Stomach smooth muscle (tissue), 2 donors: ENCODE results near the gene UGT2A2.

Experiments
- H3K27ac ChIP-seq: one replicate; pipeline ENCODE4 v1.7.0; 2013; ENCODE audit warnings: mild to moderate bottlenecking, low read length, inconsistent platforms
- H3K27me3 ChIP-seq, 2 donors: one replicate each; pipeline ENCODE4 v1.7.0; 2013; ENCODE audit warnings: low read length in 2 of 2; ENCODE audit not compliant: insufficient read depth in 2 of 2, control insufficient read depth in 1 of 2
- H3K36me3 ChIP-seq, 2 donors: one replicate each; pipeline ENCODE4 v1.7.0; 2013; ENCODE audit warnings: low read length in 2 of 2; ENCODE audit not compliant: control insufficient read depth in 2 of 2, insufficient read depth in 2 of 2
- H3K4me1 ChIP-seq: one replicate; pipeline ENCODE4 v1.7.0; 2013; ENCODE audit warnings: low read length; ENCODE audit not compliant: control insufficient read depth, insufficient read depth
- H3K4me3 ChIP-seq, 2 donors: one replicate each; pipeline ENCODE4 v1.7.0; 2013; ENCODE audit warnings: low read length in 2 of 2
- H3K9ac ChIP-seq, 2 donors: one replicate each; pipeline ENCODE4 v1.7.0; 2013; ENCODE audit warnings: low read length in 2 of 2, mild to moderate bottlenecking in 1 of 2
- H3K9me3 ChIP-seq, 2 donors: one replicate each; pipeline ENCODE4 v1.7.0; 2013; ENCODE audit warnings: low read length in 2 of 2; ENCODE audit not compliant: control insufficient read depth in 2 of 2
- donor health status: healthy.
- donor health status: Pancreatic carcinoma.

UGT2A2 gene

GRCh38 chr4:69642961-69643360 lies 3.5 kb upstream of the UGT2A2 start:
- H3K27ac ChIP-seq: no peak overlapping the region
- H3K4me3 ChIP-seq: no peak overlapping the region
- H3K9ac ChIP-seq: no peak overlapping the region
- no peaks in the 10 kb centered on the region for H3K36me3 ChIP-seq
- no peaks in the 10 kb centered on the region for H3K27me3 ChIP-seq
- H3K9me3 ChIP-seq: no peaks in the 10 kb centered on the region
- H3K4me1 ChIP-seq: no peaks in the 10 kb centered on the region

GRCh38 chr4:69640289-69640688 lies 847 bp upstream of the UGT2A2 start:
- no peak overlapping the region for H3K9ac ChIP-seq
- no peak overlapping the region for H3K4me3 ChIP-seq
- H3K27me3 ChIP-seq: no peaks in the 10 kb centered on the region
- H3K36me3 ChIP-seq: no peaks in the 10 kb centered on the region
- H3K9me3 ChIP-seq: no peaks in the 10 kb centered on the region
- no peak overlapping the region for H3K27ac ChIP-seq
- no peaks in the 10 kb centered on the region for H3K4me1 ChIP-seq

DNA sequence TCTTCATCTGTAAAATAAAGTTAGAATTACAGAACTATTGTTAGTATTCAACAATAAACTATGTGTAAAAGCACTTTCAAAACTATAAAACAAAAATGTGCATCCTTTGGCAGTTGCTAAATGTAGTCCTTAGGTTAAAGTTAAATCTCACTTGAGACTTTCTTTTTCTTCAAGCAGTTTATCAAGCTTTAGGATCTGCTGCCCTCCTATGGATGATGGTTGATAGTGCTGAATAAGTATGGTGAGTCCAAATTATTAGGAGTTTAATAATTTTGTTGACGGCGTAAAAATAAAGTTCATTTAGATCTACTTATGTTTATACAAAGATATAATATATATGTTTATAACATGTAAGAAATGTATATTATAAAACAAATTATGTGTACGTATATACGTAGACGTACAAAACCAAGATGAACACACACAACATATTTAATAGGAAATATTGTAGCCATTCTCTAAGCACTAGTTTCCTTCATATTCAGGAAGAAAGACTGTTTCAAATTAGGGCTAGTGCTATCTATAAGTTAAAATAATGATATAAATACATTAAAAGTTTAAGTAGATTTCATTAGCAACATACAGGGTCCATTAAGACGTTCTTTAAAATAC lies 22.3 kb downstream of the UGT2A2 start:
- no peaks in the 10 kb centered on the region for H3K27me3 ChIP-seq
- H3K9ac ChIP-seq: no peak overlapping the region
- H3K36me3 ChIP-seq: no peaks in the 10 kb centered on the region
- H3K9me3 ChIP-seq: no peaks in the 10 kb centered on the region
- H3K4me3 ChIP-seq: no peak overlapping the region
- H3K27ac ChIP-seq: no peak overlapping the region
- H3K4me1 ChIP-seq: no peaks in the 10 kb centered on the region

- H3K4me3 ChIP-seq: no peak overlapping the region
- H3K36me3 ChIP-seq: no peaks in the 10 kb centered on the region
- no peaks in the 10 kb centered on the region for H3K9me3 ChIP-seq
- H3K27ac ChIP-seq: no peak overlapping the region
- no peak overlapping the region for H3K9ac ChIP-seq
- H3K27me3 ChIP-seq: no peaks in the 10 kb centered on the region
- no peaks in the 10 kb centered on the region for H3K4me1 ChIP-seq
Observed at GRCh38 chr4:69610484-69610883, 29.0 kb downstream of the UGT2A2 start.

- Histone ChIP-seq H3K27ac (no peak overlapping the region), H3K27me3 (no peaks in the 10 kb centered on the region), H3K4me1 (no peaks in the 10 kb centered on the region), H3K9ac (no peak overlapping the region), H3K36me3 (no peaks in the 10 kb centered on the region), H3K9me3 (no peaks in the 10 kb centered on the region), H3K4me3 (no peak overlapping the region)
Observed at GRCh38 chr4:69601065-69601464, 38.4 kb downstream of the UGT2A2 start.

GRCh38 chr4:69600013-69600412 lies 39.4 kb downstream of the UGT2A2 start:
- H3K36me3 ChIP-seq: no peaks in the 10 kb centered on the region

GRCh38 chr4:69594382-69594781 lies 45.1 kb downstream of the UGT2A2 start:
- H3K9ac ChIP-seq: no peak overlapping the region
- H3K4me1 ChIP-seq: no peaks in the 10 kb centered on the region
- no peaks in the 10 kb centered on the region for H3K36me3 ChIP-seq
- no peak overlapping the region for H3K4me3 ChIP-seq
- H3K9me3 ChIP-seq: no peaks in the 10 kb centered on the region
- H3K27ac ChIP-seq: no peak overlapping the region
- H3K27me3 ChIP-seq: no peaks in the 10 kb centered on the region

More at GRCh38 chr4:69600013-69600412, 39.4 kb downstream of the UGT2A2 start:
- Histone ChIP-seq H3K9ac (no peak overlapping the region), H3K27ac (no peak overlapping the region), H3K4me1 (no peaks in the 10 kb centered on the region), H3K4me3 (no peak overlapping the region), H3K27me3 (no peaks in the 10 kb centered on the region), H3K9me3 (no peaks in the 10 kb centered on the region)

- H3K36me3 ChIP-seq: no peaks in the 10 kb centered on the region
- no peak overlapping the region for H3K27ac ChIP-seq
Observed at GRCh38 chr4:69591364-69591763, 48.1 kb downstream of the UGT2A2 start.

GRCh38 chr4:69589884-69590283 lies 49.6 kb downstream of the UGT2A2 start:
- Histone ChIP-seq H3K27ac (no peak overlapping the region), H3K36me3 (no peaks in the 10 kb centered on the region), H3K9me3 (no peaks in the 10 kb centered on the region), H3K27me3 (no peaks in the 10 kb centered on the region), H3K4me1 (no peaks in the 10 kb centered on the region), H3K9ac (no peak overlapping the region), H3K4me3 (no peak overlapping the region)

More at GRCh38 chr4:69591364-69591763, 48.1 kb downstream of the UGT2A2 start:
- Histone ChIP-seq H3K4me3 (no peak overlapping the region), H3K9ac (no peak overlapping the region), H3K4me1 (no peaks in the 10 kb centered on the region), H3K9me3 (no peaks in the 10 kb centered on the region), H3K27me3 (no peaks in the 10 kb centered on the region)

- no peaks in the 10 kb centered on the region for H3K9me3 ChIP-seq
- H3K27ac ChIP-seq: no peak overlapping the region
- H3K4me1 ChIP-seq: no peaks in the 10 kb centered on the region
- no peaks in the 10 kb centered on the region for H3K36me3 ChIP-seq
- no peaks in the 10 kb centered on the region for H3K27me3 ChIP-seq
- no peak overlapping the region for H3K9ac ChIP-seq
- H3K4me3 ChIP-seq: no peak overlapping the region
Observed at GRCh38 chr4:69584135-69584534, 55.3 kb downstream of the UGT2A2 start.

- no peaks in the 10 kb centered on the region for H3K9me3 ChIP-seq
- no peak overlapping the region for H3K4me3 ChIP-seq
- H3K27me3 ChIP-seq: no peaks in the 10 kb centered on the region
Observed at GRCh38 chr4:69583543-69583942, 55.9 kb downstream of the UGT2A2 start.

More at GRCh38 chr4:69583543-69583942, 55.9 kb downstream of the UGT2A2 start:
- H3K36me3 ChIP-seq: no peaks in the 10 kb centered on the region
- no peak overlapping the region for H3K9ac ChIP-seq
- H3K27ac ChIP-seq: no peak overlapping the region
- H3K4me1 ChIP-seq: no peaks in the 10 kb centered on the region
